ENCODE results near the gene MYOF. TPM values are rescaled to one million over a fixed set of nuclear protein-coding genes. Genes with fewer than 3 reads are reported as not detected.

MYOF gene
- polyA plus RNA-seq, 1 of the 3 experiments (the other 2 are of a cell fraction): 103 TPM

- TF ChIP-seq REST (IDR thresholded peaks at IDR 0.05; ENCODE audit: low read depth, low read length) (no peak), NFIC (IDR thresholded peaks at IDR 0.05; ENCODE audit: borderline replicate concordance) (no peak), TEAD4 (IDR thresholded peaks at IDR 0.05; ENCODE audit: borderline replicate concordance, insufficient read depth) (no peak), RAD21 (IDR thresholded peaks at IDR 0.05; ENCODE audit: low read length) (no peak)
Observed at GRCh38 chr10:93280121-93280698, 201.9 kb downstream of the MYOF start (continued).

GRCh38 chr10:93277360-93277759 is 204.8 kb downstream of the MYOF start:
- Histone ChIP-seq H3K9me2 (no peaks in the 10 kb centered on the region), H3K27me3 (ENCODE audit: insufficient read depth) (no peaks in the 10 kb centered on the region), H4K20me1 (ENCODE audit: insufficient read depth) (no peaks in the 10 kb centered on the region), H2AFZ (ENCODE audit: low read depth) (no peak overlapping the region), H3K36me3 (replicated peaks in 1 of 2; ENCODE audit: control insufficient read depth in 1 of 2, insufficient read depth in 2 of 2, low read length in 1 of 2) (no peaks in the 10 kb centered on the region), H3F3A (replicated peaks; ENCODE audit: insufficient read depth) (no peaks in the 10 kb centered on the region), H3K9me3 (no peaks in the 10 kb centered on the region), H3K4me1 (ENCODE audit: control insufficient read depth in 1 of 2, insufficient read depth in 2 of 2, low read depth in 1 of 2, low read length in 1 of 2) (no peaks in the 10 kb centered on the region), H3K9ac (no peak overlapping the region), H3K79me2 (ENCODE audit: insufficient read depth) (no peaks in the 10 kb centered on the region), H3K4me2 (no peak overlapping the region), H3K4me3 (ENCODE audit: low read depth in 2 of 2, low read length in 1 of 2) (no peak overlapping the region), H3K27ac (ENCODE audit: low read depth in 2 of 2, low read length in 1 of 2) (no peak overlapping the region)
- WGBS (ENCODE audit: low lambda C conversion rate): 66% methylated on average over 4 of the region's 4 CpGs
- ChIA-PET POLR2A (no interaction called here), CTCF (no interaction called here)
- no peak for TF ChIP-seq RFX5 (IDR thresholded peaks at IDR 0.05; ENCODE audit: low read length)
- no peak for TF ChIP-seq CTCF (IDR thresholded peaks at IDR 0.05)
- TF ChIP-seq POLR2AphosphoS5 (IDR thresholded peaks at IDR 0.05; ENCODE audit: low read depth, low read length): no peak
- TF ChIP-seq EP300 (IDR thresholded peaks at IDR 0.05; ENCODE audit: borderline replicate concordance in 1 of 2, low read depth in 1 of 2, low read length in 1 of 2): no peak
- no peak for TF ChIP-seq RAD21 (IDR thresholded peaks at IDR 0.05; ENCODE audit: low read length)
- no peak for TF ChIP-seq TAF1 (IDR thresholded peaks at IDR 0.05; ENCODE audit: borderline replicate concordance, low read depth, low read length)
- no peak for TF ChIP-seq NFIC (IDR thresholded peaks at IDR 0.05; ENCODE audit: borderline replicate concordance)
- no peak for TF ChIP-seq MXI1 (IDR thresholded peaks at IDR 0.05; ENCODE audit: low read depth, low read length)
- no peak for TF ChIP-seq ELF1 (IDR thresholded peaks at IDR 0.05)
- DNase-seq: no peak

Measured in SK-N-SH (cell line).